ENCODE measurements around the gene TBX6. TPM values are rescaled to one million over a fixed set of nuclear protein-coding genes. Genes with fewer than 3 reads are reported as not detected.

TBX6 gene
- total RNA-seq, 1 experiment from 2014 or later = 1.6 TPM

DNA sequence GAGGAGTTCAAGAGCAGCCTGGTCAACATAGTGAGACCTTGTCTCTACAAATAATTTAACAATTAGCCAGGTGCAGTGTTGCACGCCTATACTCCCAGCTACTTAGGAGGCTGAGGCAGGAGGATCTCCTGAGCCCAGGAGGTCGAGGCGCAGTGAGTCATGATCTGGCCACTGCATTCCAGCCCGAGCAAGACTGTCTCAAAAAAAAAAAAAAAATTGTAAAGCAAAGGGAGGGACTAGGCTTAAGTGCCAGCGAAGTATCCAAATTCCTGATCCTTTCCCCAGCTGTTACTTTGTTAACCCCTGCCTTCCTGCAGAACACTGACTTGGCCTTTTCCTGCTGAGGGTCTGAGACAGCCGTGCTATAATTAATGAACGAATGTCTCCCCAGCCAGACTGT is 18.9 kb upstream of the TBX6 start:
- WGBS (ENCODE audit: extremely low coverage, insufficient read length, low lambda C conversion rate) = no CpG with 5 or more reads among the region's 7 CpGs
- Histone ChIP-seq H3K23me2 (ENCODE audit: insufficient read length, low read depth, low read length, poor library complexity, severe bottlenecking) (no peaks in the 10 kb centered on the region), H2BK15ac (ENCODE audit: low read depth, low read length) (no peak overlapping the region), H3T11ph (ENCODE audit: low read length) (no peak overlapping the region), H3K4me1 (ENCODE audit: insufficient read depth, low read length) (no peaks in the 10 kb centered on the region), H4K20me1 (ENCODE audit: control insufficient read depth, insufficient read depth, insufficient read length) (no peaks in the 10 kb centered on the region), H2BK5ac (ENCODE audit: insufficient read length, low read length) (no peak overlapping the region), H3K14ac (ENCODE audit: insufficient read depth, low read length) (no peak overlapping the region), H2AFZ (ENCODE audit: low read length) (no peak overlapping the region), H3K27ac (ENCODE audit: insufficient read length, low read depth, low read length) (no peak overlapping the region), H3K9ac (ENCODE audit: extremely low read depth, insufficient read length, low read length) (no peak overlapping the region), H3K27me3 (ENCODE audit: insufficient read depth, low read length) (no peaks in the 10 kb centered on the region), H3K18ac (ENCODE audit: insufficient read length, low read depth, low read length) (no peak overlapping the region), H2BK120ac (ENCODE audit: low read depth, low read length, poor library complexity, severe bottlenecking) (no peak overlapping the region), H4K5ac (ENCODE audit: insufficient read length, low read depth, low read length) (no peak overlapping the region), H2BK20ac (ENCODE audit: low read depth, low read length, poor library complexity, severe bottlenecking) (no peak overlapping the region), H3K56ac (ENCODE audit: insufficient read length, low read depth, low read length) (no peak overlapping the region), H3K79me2 (ENCODE audit: insufficient read depth, low read length) (no peaks in the 10 kb centered on the region), H2BK12ac (ENCODE audit: insufficient read length, low read depth, low read length) (no peak overlapping the region), H4K8ac (replicated peaks; ENCODE audit: insufficient read length, low read depth, low read length) (no peak overlapping the region), H3K4me2 (ENCODE audit: insufficient read depth, insufficient read length, low read length) (no peak overlapping the region), H3K23ac (ENCODE audit: insufficient read length, low read depth, low read length) (no peak overlapping the region), H4K91ac (ENCODE audit: insufficient read length, low read depth, low read length) (no peak overlapping the region), H3K79me1 (ENCODE audit: insufficient read depth, low read depth, low read length, poor library complexity, severe bottlenecking) (no peaks in the 10 kb centered on the region), H3K4ac (ENCODE audit: low read depth, low read length) (no peak overlapping the region), H3K9me3 (ENCODE audit: control insufficient read depth, low read depth, low read length) (no peaks in the 10 kb centered on the region), H2AK5ac (ENCODE audit: insufficient read length, low read length) (no peak overlapping the region)
- no peak overlapping the region for H3K27ac Mint-ChIP-seq
- TF ChIP-seq, protein P1, sequence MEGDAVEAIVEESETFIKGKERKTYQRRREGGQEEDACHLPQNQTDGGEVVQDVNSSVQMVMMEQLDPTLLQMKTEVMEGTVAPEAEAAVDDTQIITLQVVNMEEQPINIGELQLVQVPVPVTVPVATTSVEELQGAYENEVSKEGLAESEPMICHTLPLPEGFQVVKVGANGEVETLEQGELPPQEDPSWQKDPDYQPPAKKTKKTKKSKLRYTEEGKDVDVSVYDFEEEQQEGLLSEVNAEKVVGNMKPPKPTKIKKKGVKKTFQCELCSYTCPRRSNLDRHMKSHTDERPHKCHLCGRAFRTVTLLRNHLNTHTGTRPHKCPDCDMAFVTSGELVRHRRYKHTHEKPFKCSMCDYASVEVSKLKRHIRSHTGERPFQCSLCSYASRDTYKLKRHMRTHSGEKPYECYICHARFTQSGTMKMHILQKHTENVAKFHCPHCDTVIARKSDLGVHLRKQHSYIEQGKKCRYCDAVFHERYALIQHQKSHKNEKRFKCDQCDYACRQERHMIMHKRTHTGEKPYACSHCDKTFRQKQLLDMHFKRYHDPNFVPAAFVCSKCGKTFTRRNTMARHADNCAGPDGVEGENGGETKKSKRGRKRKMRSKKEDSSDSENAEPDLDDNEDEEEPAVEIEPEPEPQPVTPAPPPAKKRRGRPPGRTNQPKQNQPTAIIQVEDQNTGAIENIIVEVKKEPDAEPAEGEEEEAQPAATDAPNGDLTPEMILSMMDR (conservative IDR thresholded peaks at IDR 0.05) = no peak
- no peaks in the 10 kb centered on the region; the same call in 1 of the 2 replicates for H3K27me3 Mint-ChIP-seq (ENCODE audit: low read depth)
- peaks cover 2 to 5% of the 10 kb centered on the region in 2 experiments for H3K4me1 Mint-ChIP-seq
- no peak for DNase-seq
- H3K9me3 Mint-ChIP-seq = no peaks in the 10 kb centered on the region
- no peak overlapping the region; a peak in 1 of 5 replicates for H3K4me3 Mint-ChIP-seq
- H3K36me3 Mint-ChIP-seq (ENCODE audit: insufficient read depth in 1 of 3, low read depth in 3 of 3) = peaks cover 0 to 22% (median 10%) of the 10 kb centered on the region in 3 experiments; a peak in 3 of 7 replicates

All from H9 (cell line).